GM23248 (cell line): Measurements from ENCODE around the gene MINDY3.

Source experiments
- EZH2 ChIP-seq: fragments of 200-600 bp; sonication (generic); IDR thresholded peaks from 2 replicates; pipeline ENCODE4 v1.6.1; 2018; ENCODE audit warnings: antibody characterized with exemption, mild to moderate bottlenecking; ENCODE audit not compliant: insufficient read depth, poor library complexity, severe bottlenecking
- EZH2phosphoT487 ChIP-seq: fragments of 200-600 bp; sonication (generic); IDR thresholded peaks from 2 replicates; pipeline ENCODE4 v1.6.1; 2018; ENCODE audit warnings: antibody characterized with exemption, moderate library complexity, mild to moderate bottlenecking, low read depth; ENCODE audit not compliant: insufficient read depth

- no peak for TF ChIP-seq EZH2
- TF ChIP-seq EZH2phosphoT487, result no peak
Observed at GRCh38 chr10:15877836-15878576, 17.7 kb upstream of the MINDY3 start.
